Stomach (tissue), 9 donors: ENCODE results near the gene ZSCAN5A. TPM values are rescaled to one million over a fixed set of nuclear protein-coding genes. Genes with fewer than 3 reads are reported as not detected.
A peak's percentile ranks its signal among the peaks of the same experiment; 100 is the strongest.

Experiments used
- DNase-seq, 2 donors: peaks; one replicate each; pipeline versions ENCODE4 v3.0.0 to v3.0.0-alpha.2; 2013 to 2019
- H3K27ac ChIP-seq, 5 donors: fragments of 200-600 bp in 4 of 5; sonication (generic) in 4 of 5; one replicate each; pipeline ENCODE4 v1.5.1; 2013 to 2019; ENCODE audit warnings: mild to moderate bottlenecking in 1 of 5, moderate library complexity in 1 of 5
- H3K27me3 ChIP-seq, 3 donors: fragments of 200-600 bp; sonication (generic); one replicate each; pipeline ENCODE4 v1.5.1; 2017 to 2019; ENCODE audit warnings: mixed run types in 1 of 3
- H3K36me3 ChIP-seq, 4 donors: fragments of 200-600 bp; sonication (generic); 1 replicate in 3 of 4; 2 replicates in 1 of 4; pipeline ENCODE4 v1.5.1; 2016 to 2019
- H3K4me1 ChIP-seq, 4 donors: fragments of 200-600 bp; sonication (generic); one replicate each; pipeline ENCODE4 v1.5.1; 2016 to 2019
- H3K4me3 ChIP-seq, 4 donors: fragments of 200-600 bp; sonication (generic) in 3 of 4; one replicate each; pipeline ENCODE4 v1.5.1; 2016 to 2019; ENCODE audit warnings: mild to moderate bottlenecking in 1 of 4
- H3K9me3 ChIP-seq, 4 donors: fragments of 200-600 bp; sonication (generic); one replicate each; pipeline ENCODE4 v1.5.1; 2016 to 2019
- EP300 ChIP-seq: sonication (generic); formaldehyde crosslinking; IDR thresholded peaks from one replicate; pipeline ENCODE4 v1.6.1; 2017; ENCODE audit warnings: antibody characterized with exemption
- POLR2A ChIP-seq, 4 donors: fragments of 450-650 bp; IDR thresholded peaks; one replicate each; pipeline ENCODE4 v1.6.1; 2016; ENCODE audit warnings: antibody characterized with exemption in 4 of 4, control low read depth in 2 of 4, mild to moderate bottlenecking in 1 of 4, moderate library complexity in 1 of 4
- POLR2AphosphoS5 ChIP-seq, 3 donors: sonication (generic); formaldehyde crosslinking; IDR thresholded peaks; one replicate each; pipeline ENCODE4 v1.6.1; 2016; ENCODE audit warnings: antibody characterized with exemption in 3 of 3
- WGBS, 5 donors: extraction: QIAGEN DNeasy Blood & Tissue Kit in 3 of 5; methylation state at CpG; one replicate each; pipeline versions ENCODE4 v1.1.5 to v1.1.7; 2013 to 2018; 5-methylcytosine and 5-hydroxymethylcytosine counted together
- intact Hi-C: fragments of 100-400 bp; cut with DNase I; formaldehyde crosslinking; loops from one replicate; pipeline ENCODE4 v1.15.1; 2023; ENCODE audit warnings: low total_unique reads
- polyA plus RNA-seq, 3 donors: library from polyadenylated mRNA; stranded (reverse); fragments of 200-250 nt; gene quantifications; one replicate each; pipeline ENCODE4 v1.2.3, GENCODE V29; 2013
- total RNA-seq, 5 donors: library from RNA; depleted of rRNA; stranded (reverse); fragments of >200 nt; gene quantifications; one replicate each; pipeline versions ENCODE4 v1.1.0 to v1.2.3, GENCODE V29; 2014 to 2016
- TF ChIP-seq, protein P1 (sequence below), 7 experiments: fragments of 450-650 bp in 4 of 7; fragments of 200-600 bp in 3 of 7; sonication (generic) in 3 of 7; IDR thresholded peaks; one replicate each; pipeline ENCODE4 v1.5.1; 2016 to 2019; ENCODE audit warnings: antibody characterized with exemption in 7 of 7, control low read depth in 2 of 7, mild to moderate bottlenecking in 1 of 7
- donor health status: healthy with polysubstance abuse.
- donor health status: Bipolar disorder and iron deficiency.
- donor health status: healthy.

The ZSCAN5A gene
- total and polyA plus RNA-seq, 8 donors, result 0.89 to 21.6 (median 3.7) TPM; not detected in 1

- intact Hi-C loops, result no loop called here
- no peaks in the 10 kb centered on the region for H3K27me3 ChIP-seq
- H3K4me1 ChIP-seq, result no peaks in the 10 kb centered on the region
- DNase-seq, result no peak
- no peaks in the 10 kb centered on the region for H3K36me3 ChIP-seq
- TF ChIP-seq, protein P1, sequence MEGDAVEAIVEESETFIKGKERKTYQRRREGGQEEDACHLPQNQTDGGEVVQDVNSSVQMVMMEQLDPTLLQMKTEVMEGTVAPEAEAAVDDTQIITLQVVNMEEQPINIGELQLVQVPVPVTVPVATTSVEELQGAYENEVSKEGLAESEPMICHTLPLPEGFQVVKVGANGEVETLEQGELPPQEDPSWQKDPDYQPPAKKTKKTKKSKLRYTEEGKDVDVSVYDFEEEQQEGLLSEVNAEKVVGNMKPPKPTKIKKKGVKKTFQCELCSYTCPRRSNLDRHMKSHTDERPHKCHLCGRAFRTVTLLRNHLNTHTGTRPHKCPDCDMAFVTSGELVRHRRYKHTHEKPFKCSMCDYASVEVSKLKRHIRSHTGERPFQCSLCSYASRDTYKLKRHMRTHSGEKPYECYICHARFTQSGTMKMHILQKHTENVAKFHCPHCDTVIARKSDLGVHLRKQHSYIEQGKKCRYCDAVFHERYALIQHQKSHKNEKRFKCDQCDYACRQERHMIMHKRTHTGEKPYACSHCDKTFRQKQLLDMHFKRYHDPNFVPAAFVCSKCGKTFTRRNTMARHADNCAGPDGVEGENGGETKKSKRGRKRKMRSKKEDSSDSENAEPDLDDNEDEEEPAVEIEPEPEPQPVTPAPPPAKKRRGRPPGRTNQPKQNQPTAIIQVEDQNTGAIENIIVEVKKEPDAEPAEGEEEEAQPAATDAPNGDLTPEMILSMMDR (IDR thresholded peaks at IDR 0.05), result no peak
- TF ChIP-seq POLR2A (IDR thresholded peaks at IDR 0.05) (no peak), POLR2AphosphoS5 (IDR thresholded peaks at IDR 0.05) (no peak), EP300 (no peak)
- H3K4me3 ChIP-seq, result no peak overlapping the region
- no peak overlapping the region for H3K27ac ChIP-seq
- peaks cover 0 to 7% (median 2%) of the 10 kb centered on the region in 4 donors for H3K9me3 ChIP-seq
Measured at GRCh38 chr19:56332695-56333094, 18.1 kb upstream of the ZSCAN5A start.

DNA sequence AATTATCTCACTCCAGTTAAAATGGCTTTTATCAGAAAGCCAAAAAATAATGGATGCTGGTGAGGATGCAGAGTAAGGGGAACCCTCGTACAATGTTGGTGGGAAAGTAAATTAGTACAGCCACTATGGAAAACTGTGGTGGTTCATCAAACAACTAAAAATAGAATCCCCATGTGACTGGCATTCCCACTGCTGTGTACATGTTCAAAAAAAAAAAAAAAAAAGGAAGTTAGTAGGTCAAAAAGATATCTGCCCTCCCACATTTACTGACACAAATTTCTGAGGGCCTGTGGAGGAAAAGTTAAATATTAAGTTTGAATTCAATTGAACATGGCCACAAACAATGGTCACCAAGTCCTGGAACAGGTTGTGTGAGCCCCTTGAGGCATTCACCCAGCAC lies 9.8 kb upstream of the ZSCAN5A start:
- no peak overlapping the region for H3K27ac ChIP-seq
- no peak for DNase-seq
- no peak overlapping the region for H3K4me3 ChIP-seq
- intact Hi-C loops, result loop anchor here (10.0 kb wide), 1 partner anchor 250 kb away; no protein-coding TSS in a partner anchor
- no peak for TF ChIP-seq POLR2AphosphoS5 (IDR thresholded peaks at IDR 0.05)
- no peak for TF ChIP-seq POLR2A (IDR thresholded peaks at IDR 0.05)
- no peak for TF ChIP-seq EP300
- no peaks in the 10 kb centered on the region for H3K36me3 ChIP-seq
- H3K9me3 ChIP-seq, result no peaks in the 10 kb centered on the region
- 27 to 52% (median 33%) methylated on average over 1 of the region's 1 CpG for whole genome bisulfite sequencing, 5 donors
- H3K27me3 ChIP-seq, result no peaks in the 10 kb centered on the region
- H3K4me1 ChIP-seq, result no peaks in the 10 kb centered on the region

DNA sequence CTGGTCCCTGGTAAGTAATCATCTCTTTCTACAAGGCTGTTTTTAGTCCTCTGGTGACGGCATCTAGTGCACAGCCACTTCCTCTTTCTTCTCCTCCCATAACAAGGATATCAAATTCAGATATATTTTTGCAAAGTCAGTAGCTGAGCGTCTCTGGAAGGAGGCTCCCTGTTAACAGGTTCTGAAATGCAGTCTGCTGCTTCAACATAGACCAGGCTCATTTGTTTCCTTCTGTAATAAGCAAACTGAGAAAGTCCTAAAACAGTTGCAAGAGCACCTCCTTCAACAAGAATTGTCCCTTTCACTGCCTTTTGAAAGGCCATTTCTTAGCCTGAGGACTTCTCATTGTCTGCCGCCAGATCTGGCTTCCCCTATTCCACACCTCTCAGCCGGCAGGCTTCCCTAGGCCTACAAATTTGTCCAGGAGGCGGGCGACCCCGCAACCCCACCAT lies 7.4 kb upstream of the ZSCAN5A start:
- no peaks in the 10 kb centered on the region for H3K27me3 ChIP-seq
- TF ChIP-seq, protein P1 (IDR thresholded peaks at IDR 0.05), result no peak
- TF ChIP-seq POLR2A (IDR thresholded peaks at IDR 0.05) (no peak), POLR2AphosphoS5 (IDR thresholded peaks at IDR 0.05) (no peak), EP300 (no peak)
- no peaks in the 10 kb centered on the region for H3K9me3 ChIP-seq
- no peaks in the 10 kb centered on the region for H3K4me1 ChIP-seq
- H3K27ac ChIP-seq, result peak overlapping the region in 2 of 5 donors; percentile 4 to 17
- H3K4me3 ChIP-seq, result no peak overlapping the region
- intact Hi-C loops, result loop anchor here (10.0 kb wide), 1 partner anchor 247 kb away; no protein-coding TSS in a partner anchor
- DNase-seq, result no peak
- WGBS, 5 donors, result 70 to 76% (median 71%) methylated on average over 7 of the region's 7 CpGs
- no peaks in the 10 kb centered on the region for H3K36me3 ChIP-seq

- 81 to 84% (median 84%) methylated on average over 8 of the region's 8 CpGs for WGBS, 5 donors
- Histone ChIP-seq H3K4me3 (no peak overlapping the region), H3K27ac (peak overlapping the region in 2 of 5 donors; percentile 4 to 17), H3K27me3 (no peaks in the 10 kb centered on the region), H3K9me3 (no peaks in the 10 kb centered on the region), H3K36me3 (no peaks in the 10 kb centered on the region), H3K4me1 (no peaks in the 10 kb centered on the region)
- TF ChIP-seq POLR2AphosphoS5 (IDR thresholded peaks at IDR 0.05) (no peak), EP300 (no peak), POLR2A (IDR thresholded peaks at IDR 0.05) (no peak)
- TF ChIP-seq, protein P1 (IDR thresholded peaks at IDR 0.05), result no peak
- DNase-seq, result no peak
- intact Hi-C loops, result loop anchor here (10.0 kb wide), 1 partner anchor 247 kb away; no protein-coding TSS in a partner anchor
Measured at GRCh38 chr19:56321254-56321988, 6.8 kb upstream of the ZSCAN5A start.

GRCh38 chr19:56319991-56320390 lies 5.4 kb upstream of the ZSCAN5A start:
- Histone ChIP-seq H3K36me3 (no peaks in the 10 kb centered on the region), H3K27me3 (no peaks in the 10 kb centered on the region), H3K27ac (no peak overlapping the region), H3K4me1 (peaks cover 4 to 10% (median 7%) of the 10 kb centered on the region in 4 donors), H3K9me3 (no peaks in the 10 kb centered on the region), H3K4me3 (no peak overlapping the region)
- no peak for DNase-seq
- WGBS, 5 donors, result 62 to 84% (median 68%) methylated on average over 3 of the region's 3 CpGs
- intact Hi-C loops, result loop anchor here (10.0 kb wide), 1 partner anchor 245 kb away; no protein-coding TSS in a partner anchor
- no peak for TF ChIP-seq EP300
- no peak for TF ChIP-seq POLR2AphosphoS5 (IDR thresholded peaks at IDR 0.05)
- TF ChIP-seq POLR2A (IDR thresholded peaks at IDR 0.05), result no peak
